Liver (tissue), 2 donors: ENCODE measurements around the gene ACKR2.

Experiments
- CTCF ChIP-seq: fragments of 150-350 bp; IDR thresholded peaks from 2 replicates; pipeline ENCODE4 v1.5.1; 2017; ENCODE audit warnings: improper control_type of control experiment, low read depth, low read length; ENCODE audit not compliant: missing input control
- ZBTB33 ChIP-seq: IDR thresholded peaks from 2 replicates; pipeline ENCODE4 v1.6.1; 2016; ENCODE audit warnings: antibody characterized with exemption
- donor health status: healthy.

- no peak for TF ChIP-seq CTCF
- TF ChIP-seq ZBTB33, result no peak
Measured at GRCh38 chr3:42822828-42823227, 13.6 kb downstream of the ACKR2 start.
